Measurements from ENCODE around the gene RELA.
A peak's percentile ranks its signal among the peaks of the same experiment; 100 is the strongest.
"Not testable (repeated sequence)": the region's sequence is repeated elsewhere in the genome, so short reads cannot be mapped to it uniquely, and the experiment has no call there.

Gene RELA

DNA sequence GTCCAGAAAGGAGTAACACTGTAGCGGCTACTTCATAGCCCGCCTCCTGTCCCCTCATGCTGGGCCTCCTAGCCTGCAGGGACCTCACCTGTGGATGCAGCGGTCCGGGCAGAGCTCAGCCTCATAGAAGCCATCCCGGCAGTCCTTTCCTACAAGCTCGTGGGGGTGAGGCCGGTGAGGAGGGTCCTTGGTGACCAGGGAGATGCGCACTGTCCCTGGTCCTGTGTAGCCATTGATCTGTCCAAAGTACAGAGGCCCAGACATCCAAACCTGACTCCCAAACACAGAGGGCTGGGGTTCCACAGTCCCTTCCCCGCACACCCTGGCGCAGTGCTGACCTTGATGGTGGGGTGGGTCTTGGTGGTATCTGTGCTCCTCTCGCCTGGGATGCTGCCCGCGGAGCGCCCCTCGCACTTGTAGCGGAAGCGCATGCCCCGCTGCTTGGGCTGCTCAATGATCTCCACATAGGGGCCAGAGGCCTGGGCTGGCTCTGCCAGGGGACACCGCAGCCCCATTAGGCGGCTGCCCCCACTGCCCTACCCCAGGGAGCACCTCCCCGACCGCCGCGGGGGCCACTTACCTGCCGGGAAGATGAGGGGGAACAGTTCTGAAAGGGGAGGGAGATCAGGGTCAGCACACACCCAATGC lies 993 bp downstream of the RELA start:
- TF ChIP-seq, protein P1, sequence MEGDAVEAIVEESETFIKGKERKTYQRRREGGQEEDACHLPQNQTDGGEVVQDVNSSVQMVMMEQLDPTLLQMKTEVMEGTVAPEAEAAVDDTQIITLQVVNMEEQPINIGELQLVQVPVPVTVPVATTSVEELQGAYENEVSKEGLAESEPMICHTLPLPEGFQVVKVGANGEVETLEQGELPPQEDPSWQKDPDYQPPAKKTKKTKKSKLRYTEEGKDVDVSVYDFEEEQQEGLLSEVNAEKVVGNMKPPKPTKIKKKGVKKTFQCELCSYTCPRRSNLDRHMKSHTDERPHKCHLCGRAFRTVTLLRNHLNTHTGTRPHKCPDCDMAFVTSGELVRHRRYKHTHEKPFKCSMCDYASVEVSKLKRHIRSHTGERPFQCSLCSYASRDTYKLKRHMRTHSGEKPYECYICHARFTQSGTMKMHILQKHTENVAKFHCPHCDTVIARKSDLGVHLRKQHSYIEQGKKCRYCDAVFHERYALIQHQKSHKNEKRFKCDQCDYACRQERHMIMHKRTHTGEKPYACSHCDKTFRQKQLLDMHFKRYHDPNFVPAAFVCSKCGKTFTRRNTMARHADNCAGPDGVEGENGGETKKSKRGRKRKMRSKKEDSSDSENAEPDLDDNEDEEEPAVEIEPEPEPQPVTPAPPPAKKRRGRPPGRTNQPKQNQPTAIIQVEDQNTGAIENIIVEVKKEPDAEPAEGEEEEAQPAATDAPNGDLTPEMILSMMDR (conservative IDR thresholded peaks at IDR 0.05): no peak
- no peak for TF ChIP-seq ZFX (IDR thresholded peaks at IDR 0.05)
- peak overlapping the region; percentile 86 for H3K27ac ChIP-seq

DNA sequence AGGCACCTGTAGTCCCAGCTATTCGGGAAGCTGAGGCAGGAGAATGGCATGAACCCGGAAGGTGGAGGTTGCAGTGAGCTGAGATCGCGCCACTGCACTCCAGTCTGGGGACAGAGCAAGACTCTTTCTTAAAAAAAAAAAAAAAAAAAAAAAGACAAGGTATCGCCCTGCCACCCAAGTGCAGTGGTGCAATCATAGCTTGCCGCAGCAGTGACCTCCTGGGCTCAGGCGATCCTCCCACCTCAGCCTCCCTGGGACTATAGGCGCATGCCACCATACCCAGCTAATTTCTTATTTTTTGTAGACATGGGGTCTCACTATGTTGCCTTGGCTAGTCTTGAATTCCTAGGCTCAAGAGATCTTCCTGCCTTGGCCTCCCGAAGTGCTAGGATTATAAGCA lies 1.8 kb downstream of the RELA start:
- not testable (repeated sequence) for H3K27ac ChIP-seq

DNA sequence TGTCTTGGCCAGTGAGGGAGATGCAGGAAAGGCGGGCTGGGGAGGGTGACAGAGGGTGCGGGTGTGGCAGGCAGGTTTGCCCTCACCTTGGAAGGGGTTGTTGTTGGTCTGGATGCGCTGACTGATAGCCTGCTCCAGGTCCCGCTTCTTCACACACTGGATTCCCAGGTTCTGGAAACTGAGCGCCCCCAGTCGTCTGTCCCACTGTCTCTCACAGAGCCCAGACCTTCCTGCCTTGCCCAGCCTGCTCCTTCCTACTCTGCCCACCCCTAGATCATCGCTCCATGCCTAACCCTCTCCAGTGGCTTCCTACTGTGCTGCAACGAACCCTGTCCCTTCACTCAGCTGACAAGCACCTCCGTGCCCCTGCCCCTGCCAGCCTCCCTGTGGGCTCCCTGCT lies 2.7 kb downstream of the RELA start:
- TF ChIP-seq, protein P1 (conservative IDR thresholded peaks at IDR 0.05): no peak
- TF ChIP-seq ZFX (IDR thresholded peaks at IDR 0.05): no peak
- no peak overlapping the region for H3K27ac ChIP-seq

DNA sequence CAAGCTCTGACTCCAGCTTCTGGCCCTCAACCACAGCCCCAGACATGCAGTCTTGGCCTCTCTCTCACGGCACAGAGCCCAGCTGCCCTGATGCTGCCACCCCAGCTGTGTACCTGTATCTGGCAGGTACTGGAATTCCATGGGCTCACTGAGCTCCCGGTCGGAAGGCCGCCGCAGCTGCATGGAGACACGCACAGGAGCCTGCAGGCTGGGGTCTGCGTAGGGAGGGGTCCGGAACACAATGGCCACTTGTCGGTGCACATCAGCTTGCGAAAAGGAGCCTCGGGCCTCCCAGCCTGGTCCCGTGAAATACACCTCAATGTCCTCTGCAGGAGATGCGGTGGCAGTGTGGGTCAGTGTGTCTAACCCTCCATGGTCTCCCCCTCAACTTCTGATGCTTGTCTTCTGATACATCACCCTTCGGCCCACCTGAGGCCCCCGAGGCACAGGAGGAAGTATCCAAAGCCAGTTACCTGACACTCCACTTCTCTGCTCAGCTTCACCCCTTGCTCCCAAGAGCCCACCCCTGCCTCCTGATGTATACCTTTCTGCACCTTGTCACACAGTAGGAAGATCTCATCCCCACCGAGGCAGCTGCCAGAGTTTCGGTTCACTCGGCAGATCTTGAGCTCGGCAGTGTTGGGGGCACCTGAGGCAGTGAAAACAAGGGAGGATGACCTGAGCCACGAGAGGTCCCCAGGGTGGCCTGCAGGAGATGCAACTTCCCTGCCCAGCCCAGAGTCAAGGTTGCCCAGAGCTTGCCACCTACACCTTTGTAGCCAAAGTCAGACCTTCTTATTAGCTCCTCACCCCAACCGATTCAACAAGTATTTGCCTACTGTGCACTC lies 4.3 kb downstream of the RELA start:
- no peak for TF ChIP-seq ZFX (IDR thresholded peaks at IDR 0.05)
- TF ChIP-seq, protein P1 (conservative IDR thresholded peaks at IDR 0.05): no peak
- no peak overlapping the region for H3K27ac ChIP-seq

DNA sequence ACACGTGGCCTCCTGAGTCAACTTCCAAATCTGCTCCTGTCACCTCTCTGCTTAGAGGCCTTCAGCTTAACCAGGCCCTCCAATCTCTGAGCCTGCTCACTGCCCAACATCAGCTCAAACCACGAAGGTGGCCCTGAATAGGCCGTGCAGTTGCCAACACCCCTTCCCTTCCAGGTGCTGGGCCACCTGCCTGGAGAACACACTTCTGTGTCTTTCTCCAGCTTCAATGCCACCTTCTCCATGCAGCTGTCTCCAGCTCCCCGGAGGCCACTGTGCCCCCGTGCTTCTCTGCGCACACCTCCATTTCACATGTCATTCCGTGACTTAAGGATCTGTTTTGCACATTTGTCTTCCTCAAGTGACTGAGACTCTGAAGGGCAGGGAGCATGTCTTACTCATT lies 5.3 kb downstream of the RELA start:
- TF ChIP-seq ZFX (IDR thresholded peaks at IDR 0.05): no peak
- TF ChIP-seq, protein P1 (conservative IDR thresholded peaks at IDR 0.05): no peak
- H3K27ac ChIP-seq: no peak overlapping the region

DNA sequence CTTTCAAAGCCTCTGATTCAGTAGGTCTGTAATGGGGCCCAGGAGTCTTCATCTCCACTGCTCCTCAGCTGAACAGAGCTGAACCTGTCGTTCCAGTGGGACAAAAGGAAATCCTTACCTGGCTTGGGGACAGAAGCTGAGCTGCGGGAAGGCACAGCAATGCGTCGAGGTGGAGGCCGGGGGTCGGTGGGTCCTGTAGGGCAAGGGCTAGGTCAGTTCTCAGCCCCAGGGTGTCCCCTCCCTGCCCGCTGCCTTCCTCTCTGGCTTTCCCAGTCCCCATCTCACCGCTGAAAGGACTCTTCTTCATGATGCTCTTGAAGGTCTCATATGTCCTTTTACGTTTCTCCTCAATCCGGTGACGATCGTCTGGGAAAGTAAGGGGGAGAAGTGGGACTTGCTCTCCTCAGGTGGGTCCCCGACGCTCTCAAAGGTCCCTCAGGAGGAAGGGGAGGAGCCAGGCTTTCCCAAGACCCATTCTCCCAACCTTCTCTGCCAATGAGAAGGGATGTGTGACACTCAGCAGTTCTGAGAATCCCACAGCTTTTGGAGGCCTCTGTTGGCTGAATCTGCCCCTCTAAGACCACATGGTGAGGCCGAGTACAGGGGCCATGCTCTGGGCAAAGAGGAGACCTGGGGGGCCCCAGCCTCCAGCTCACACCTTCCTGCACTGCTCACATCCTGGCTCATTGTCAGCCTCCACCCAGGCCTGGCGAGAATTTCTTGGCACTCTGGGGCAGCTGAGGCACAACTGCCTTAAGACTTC lies 7.0 kb downstream of the RELA start:
- TF ChIP-seq, protein P1 (conservative IDR thresholded peaks at IDR 0.05): no peak
- TF ChIP-seq ZFX (IDR thresholded peaks at IDR 0.05): no peak

DNA sequence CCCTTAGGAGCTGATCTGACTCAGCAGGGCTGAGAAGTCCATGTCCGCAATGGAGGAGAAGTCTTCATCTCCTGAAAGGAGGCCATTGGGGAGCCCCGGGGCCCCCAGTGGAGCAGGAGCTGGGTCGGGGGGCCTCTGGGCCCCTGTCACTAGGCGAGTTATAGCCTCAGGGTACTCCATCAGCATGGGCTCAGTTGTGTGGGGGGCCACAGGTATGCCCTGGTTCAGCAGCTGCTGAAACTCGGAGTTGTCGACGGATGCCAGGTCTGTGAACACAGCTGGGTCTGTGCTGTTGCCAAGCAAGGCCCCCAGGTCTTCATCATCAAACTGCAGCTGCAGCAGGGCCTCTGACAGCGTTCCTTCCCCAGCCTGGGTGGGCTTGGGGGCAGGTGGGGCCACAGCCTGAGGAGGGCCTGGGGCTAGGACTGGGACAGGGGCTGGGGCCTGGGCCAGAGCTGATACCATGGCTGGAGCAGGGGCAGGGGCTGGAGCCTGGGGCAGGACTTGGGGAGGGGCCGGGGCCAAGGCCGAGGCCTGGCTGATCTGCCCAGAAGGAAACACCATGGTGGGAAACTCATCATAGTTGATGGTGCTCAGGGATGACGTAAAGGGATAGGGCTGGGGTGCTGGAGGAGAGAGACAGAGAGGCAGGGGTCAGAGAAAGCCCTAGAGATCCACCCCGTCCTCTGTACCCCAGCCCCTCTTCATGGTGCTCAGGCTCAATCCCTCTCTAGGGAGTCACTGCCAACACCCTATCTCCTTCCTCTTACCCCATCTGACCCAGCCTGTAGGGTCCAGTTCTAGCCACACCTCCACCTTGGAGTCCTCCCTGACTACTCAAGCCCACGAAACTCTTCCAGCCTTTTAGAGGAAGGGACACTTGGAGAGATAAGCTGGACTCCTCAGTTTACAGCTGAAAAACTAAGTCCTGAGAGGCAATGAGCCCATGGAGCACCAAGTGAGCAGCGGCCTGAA lies 8.1 kb downstream of the RELA start:
- H3K27ac ChIP-seq: peak overlapping the region; percentile 80
- no peak for TF ChIP-seq ZFX (IDR thresholded peaks at IDR 0.05)
- TF ChIP-seq, protein P1 (conservative IDR thresholded peaks at IDR 0.05): no peak

More for the DNA sequence above, 7.0 kb downstream of the RELA start:
- no peak overlapping the region for H3K27ac ChIP-seq

All from C4-2B (cell line).